NT2/D1 (cell line): ENCODE data around the gene ACTG2.

ENCODE experiments used
- SUZ12 ChIP-seq: IDR thresholded peaks from 2 replicates; pipeline ENCODE4 v1.6.1; 2011; ENCODE audit not compliant: insufficient read length, insufficient read depth; ENCODE audit errors: extremely low read depth
- YY1 ChIP-seq: IDR thresholded peaks from 2 replicates; pipeline ENCODE4 v1.6.1; 2011; ENCODE audit not compliant: insufficient read length, insufficient read depth
- ZNF274 ChIP-seq: IDR thresholded peaks from 2 replicates; pipeline ENCODE4 v1.6.1; 2011; ENCODE audit warnings: mild to moderate bottlenecking, low read depth, low read length

DNA sequence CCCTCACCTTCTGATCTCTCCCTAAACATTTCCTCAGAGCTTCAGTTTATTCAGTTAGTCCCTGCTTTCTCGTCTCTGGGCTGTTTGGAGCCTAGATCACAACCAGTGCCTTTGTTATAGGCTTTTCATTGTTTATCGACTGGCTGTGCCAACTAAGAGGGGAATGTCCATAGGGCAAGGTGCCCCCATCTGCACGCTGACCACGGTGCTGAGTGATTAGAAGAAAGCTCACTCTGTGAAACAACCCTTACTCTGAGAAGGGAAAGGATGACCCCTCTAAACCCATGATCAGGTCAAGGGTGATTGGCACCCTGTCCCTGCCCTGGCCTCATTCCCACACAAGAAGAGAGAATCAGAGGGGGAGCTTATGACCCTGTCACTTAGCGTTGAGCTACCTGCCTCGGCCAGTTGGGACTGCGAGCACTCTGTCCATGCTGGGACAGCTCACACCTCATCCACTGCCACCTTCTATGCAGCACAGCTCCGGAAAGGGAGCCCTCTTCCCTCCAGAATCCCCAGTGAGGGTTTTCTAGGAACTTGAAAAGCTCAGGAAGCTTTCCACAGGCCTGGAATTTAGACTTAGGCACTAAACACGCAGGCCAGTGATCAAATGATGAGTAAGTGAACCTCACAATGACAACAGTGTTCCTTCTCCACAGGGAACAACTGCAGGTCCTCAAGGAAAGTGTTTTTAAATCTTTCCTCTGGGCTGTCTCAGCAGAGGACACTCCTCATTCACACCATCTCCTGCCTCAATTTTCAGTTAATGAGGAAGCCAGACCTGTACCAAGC is 2.3 kb upstream of the ACTG2 start:
- TF ChIP-seq SUZ12, result no peak
- no peak for TF ChIP-seq ZNF274
- no peak for TF ChIP-seq YY1
